IMR-90 (cell line): Measurements from ENCODE around the gene WDR91.

Source experiments
- BHLHE40 ChIP-seq: fragments of 150-350 bp; IDR thresholded peaks from 2 replicates; pipeline ENCODE4 v1.6.1; 2016; ENCODE audit warnings: mild to moderate bottlenecking, low read depth, low read length
- CEBPB ChIP-seq: IDR thresholded peaks from 2 replicates; pipeline ENCODE4 v1.6.1; 2012; ENCODE audit warnings: low read depth, low read length, improper control_type of control experiment
- CHD1 ChIP-seq: IDR thresholded peaks from 2 replicates; pipeline ENCODE4 v1.6.1; 2012; ENCODE audit warnings: low read depth, low read length, improper control_type of control experiment
- CTCF ChIP-seq: conservative IDR thresholded peaks from 2 replicates; pipeline ENCODE4 v1.5.1; 2012; ENCODE audit warnings: mild to moderate bottlenecking, low read depth, low read length, improper control_type of control experiment
- ELK1 ChIP-seq: fragments of 150-350 bp; IDR thresholded peaks from 2 replicates; pipeline ENCODE4 v1.6.1; 2016; ENCODE audit warnings: low read depth, mild to moderate bottlenecking, low read length, moderate library complexity, borderline replicate concordance
- FOS ChIP-seq: fragments of 150-350 bp; IDR thresholded peaks from 2 replicates; pipeline ENCODE4 v1.6.1; 2016; ENCODE audit warnings: low read depth, low read length
- MAFK ChIP-seq: IDR thresholded peaks from 2 replicates; pipeline ENCODE4 v1.6.1; 2012; ENCODE audit warnings: low read depth, low read length, improper control_type of control experiment
- MAZ ChIP-seq: IDR thresholded peaks from 2 replicates; pipeline ENCODE4 v1.6.1; 2012; ENCODE audit warnings: low read depth, mild to moderate bottlenecking, low read length, improper control_type of control experiment, moderate library complexity, borderline replicate concordance
- MXI1 ChIP-seq: IDR thresholded peaks from 2 replicates; pipeline ENCODE4 v1.6.1; 2012; ENCODE audit warnings: low read depth, mild to moderate bottlenecking, low read length, moderate library complexity, borderline replicate concordance
- POLR2A ChIP-seq: IDR thresholded peaks from 2 replicates; pipeline ENCODE4 v1.6.1; 2012; ENCODE audit warnings: mild to moderate bottlenecking, low read depth, low read length
- RAD21 ChIP-seq: IDR thresholded peaks from 2 replicates; pipeline ENCODE4 v1.6.1; 2012; ENCODE audit warnings: low read length, improper control_type of control experiment
- RFX5 ChIP-seq: IDR thresholded peaks from 2 replicates; pipeline ENCODE4 v1.8.0; 2012; ENCODE audit warnings: low read depth, mild to moderate bottlenecking, low read length, moderate library complexity
- SMC3 ChIP-seq: fragments of 150-350 bp; IDR thresholded peaks from 2 replicates; pipeline ENCODE4 v1.6.1; 2016; ENCODE audit warnings: low read depth, mild to moderate bottlenecking, antibody characterized with exemption, low read length, moderate library complexity
- TF ChIP-seq, protein P1 (sequence below): fragments of 150-350 bp; IDR thresholded peaks from 2 replicates; pipeline ENCODE4 v1.6.1; 2017; ENCODE audit warnings: mild to moderate bottlenecking, antibody characterized with exemption, low read length, low read depth

- TF ChIP-seq CTCF, result no peak
- no peak for TF ChIP-seq RAD21
- no peak for TF ChIP-seq FOS
- no peak for TF ChIP-seq POLR2A
- no peak for TF ChIP-seq BHLHE40
- TF ChIP-seq, protein P1, sequence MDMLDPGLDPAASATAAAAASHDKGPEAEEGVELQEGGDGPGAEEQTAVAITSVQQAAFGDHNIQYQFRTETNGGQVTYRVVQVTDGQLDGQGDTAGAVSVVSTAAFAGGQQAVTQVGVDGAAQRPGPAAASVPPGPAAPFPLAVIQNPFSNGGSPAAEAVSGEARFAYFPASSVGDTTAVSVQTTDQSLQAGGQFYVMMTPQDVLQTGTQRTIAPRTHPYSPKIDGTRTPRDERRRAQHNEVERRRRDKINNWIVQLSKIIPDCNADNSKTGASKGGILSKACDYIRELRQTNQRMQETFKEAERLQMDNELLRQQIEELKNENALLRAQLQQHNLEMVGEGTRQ, result no peak
- TF ChIP-seq MAZ, result no peak
- no peak for TF ChIP-seq SMC3
- no peak for TF ChIP-seq MXI1
- no peak for TF ChIP-seq ELK1
- no peak for TF ChIP-seq RFX5
- no peak for TF ChIP-seq MAFK
- no peak for TF ChIP-seq CHD1
- TF ChIP-seq CEBPB, result no peak
Observed at GRCh38 chr7:135208102-135208793, 3.1 kb downstream of the WDR91 start.
